ENCODE results near the gene COL3A1. TPM values are rescaled to one million over a fixed set of nuclear protein-coding genes. Genes with fewer than 3 reads are reported as not detected.

Gene COL3A1
- total RNA-seq, 1 donor from 2014 or later: 0.92 TPM

GRCh38 chr2:189015359-189015758 is 41.2 kb downstream of the COL3A1 start:
- DNase-seq (ENCODE audit: low read depth, low spot score): no peak

DNA sequence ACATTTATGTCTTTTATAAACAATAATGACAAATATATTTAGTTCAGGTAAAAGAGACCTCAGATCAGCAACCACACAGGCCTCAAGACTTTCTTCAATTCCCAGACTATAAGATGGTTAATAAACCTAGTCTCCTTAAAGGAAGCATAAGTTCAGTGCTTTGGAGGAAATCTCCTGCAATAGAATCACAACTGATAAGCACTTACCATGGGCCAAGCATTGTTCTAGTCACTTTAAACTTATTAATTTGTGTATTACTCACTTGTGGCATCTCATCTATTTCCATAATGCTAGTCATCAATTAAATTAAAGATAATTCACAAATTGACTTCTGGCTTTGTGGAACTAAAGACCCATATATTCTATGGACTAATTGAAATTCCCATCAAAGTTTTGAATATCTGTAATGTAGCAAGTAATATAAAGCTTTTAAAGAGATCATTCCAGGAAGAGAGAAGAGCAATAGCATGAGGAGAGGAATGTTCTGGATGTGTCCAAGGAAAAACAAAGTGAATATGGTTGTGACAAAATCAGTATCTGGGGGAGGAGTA is 42.2 kb downstream of the COL3A1 start:
- DNase-seq (ENCODE audit: low read depth, low spot score): no peak

GRCh38 chr2:189018631-189019030 is 44.5 kb downstream of the COL3A1 start:
- no peak for DNase-seq (ENCODE audit: low read depth, low spot score)

GRCh38 chr2:189020179-189020578 is 46.0 kb downstream of the COL3A1 start:
- DNase-seq (ENCODE audit: low read depth, low spot score): no peak

DNA sequence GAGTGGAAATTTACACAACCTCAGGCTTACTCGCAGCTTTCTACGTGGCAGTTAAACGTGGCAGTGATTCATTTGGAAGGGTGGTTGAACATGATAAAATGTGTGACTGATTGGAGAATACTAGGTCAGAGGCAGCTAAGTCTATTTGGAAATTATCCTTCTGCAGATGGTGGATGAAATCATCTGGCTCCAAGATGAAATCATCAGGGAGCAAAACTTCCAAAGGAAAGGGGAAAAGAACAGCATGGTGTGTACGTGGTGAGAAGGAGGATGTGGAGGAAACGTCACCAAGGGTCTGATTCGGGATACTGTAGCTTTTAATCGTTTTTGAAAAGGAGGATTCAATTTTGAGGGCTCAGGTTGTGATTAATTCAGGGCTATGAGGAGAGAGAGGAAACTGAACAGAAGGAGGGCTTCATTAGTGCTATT is 47.9 kb downstream of the COL3A1 start:
- DNase-seq (ENCODE audit: low read depth, low spot score): no peak

DNA sequence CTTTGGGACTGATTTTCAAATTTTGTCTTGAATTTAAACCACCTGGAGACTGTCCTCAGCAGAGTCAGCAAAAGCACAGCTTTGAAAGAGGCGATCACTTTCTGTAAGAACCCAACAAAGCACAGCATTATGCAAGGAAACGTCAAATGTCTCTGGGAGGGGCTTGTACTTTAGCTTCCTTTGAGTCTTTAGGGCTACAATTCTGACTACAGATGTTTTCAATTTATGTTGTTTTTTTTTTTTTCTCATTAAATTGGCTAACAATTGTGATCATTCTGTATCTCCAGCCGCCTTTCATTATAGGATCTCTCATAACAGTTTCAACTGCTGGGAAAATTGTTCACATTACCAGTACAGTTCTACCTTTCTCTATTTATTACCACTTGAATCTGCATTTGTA is 48.3 kb downstream of the COL3A1 start:
- DNase-seq (ENCODE audit: low read depth, low spot score): no peak

DNA sequence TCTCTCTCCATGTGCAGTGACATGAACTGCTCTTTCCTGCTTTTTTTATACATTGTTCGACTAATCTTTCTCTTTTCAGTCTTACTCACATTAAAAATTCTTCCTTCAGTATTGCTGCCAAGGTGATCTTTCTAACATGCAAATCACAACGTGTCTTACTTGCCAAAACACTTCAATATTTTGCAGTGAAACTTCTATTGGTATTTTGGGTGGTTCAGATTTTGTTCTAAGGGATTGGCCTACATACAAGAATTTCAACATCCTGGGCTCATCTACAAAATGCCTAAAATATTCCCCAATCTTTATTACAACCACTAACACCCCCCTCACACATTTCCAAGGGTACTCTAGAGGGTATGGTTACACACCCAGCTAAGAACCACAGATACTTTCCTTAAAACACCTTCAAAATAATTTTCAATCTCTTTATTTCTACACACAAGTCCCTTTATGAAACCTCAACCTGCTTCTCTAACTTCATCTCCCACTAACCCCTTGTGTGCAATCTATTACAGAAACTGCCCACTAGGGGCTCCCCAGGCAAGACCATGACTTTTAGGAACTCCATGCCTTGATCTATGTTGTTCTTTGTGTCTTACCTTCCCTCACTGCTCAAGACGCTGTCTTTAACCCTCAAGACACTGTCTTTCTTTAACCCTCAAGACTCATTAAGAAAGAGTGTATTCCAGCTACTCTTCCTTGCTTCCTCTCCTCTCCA is 50.9 kb downstream of the COL3A1 start:
- DNase-seq (ENCODE audit: low read depth, low spot score): no peak

- DNase-seq (ENCODE audit: low read depth, low spot score): no peak
Measured at GRCh38 chr2:189037518-189037917, 63.3 kb downstream of the COL3A1 start.

DNA sequence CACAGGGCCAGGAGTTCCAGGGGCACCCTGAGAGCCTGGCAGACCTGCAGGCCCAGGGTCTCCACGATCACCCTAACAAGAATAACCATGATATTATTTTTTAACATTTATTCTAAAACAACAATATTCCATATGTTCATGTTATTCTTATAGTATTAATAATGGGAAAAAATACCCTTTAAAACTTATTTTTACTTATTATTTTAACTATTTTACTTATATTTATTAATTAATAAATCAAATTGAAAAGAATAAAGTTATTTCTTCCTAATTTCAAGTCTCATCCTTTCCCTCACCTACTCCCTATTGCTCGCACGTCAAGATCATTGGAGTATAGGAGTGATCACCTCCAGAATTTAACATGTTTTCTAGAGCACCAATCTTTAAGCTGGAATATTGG is 71.7 kb downstream of the COL3A1 start:
- DNase-seq (ENCODE audit: low read depth, low spot score): no peak

DNA sequence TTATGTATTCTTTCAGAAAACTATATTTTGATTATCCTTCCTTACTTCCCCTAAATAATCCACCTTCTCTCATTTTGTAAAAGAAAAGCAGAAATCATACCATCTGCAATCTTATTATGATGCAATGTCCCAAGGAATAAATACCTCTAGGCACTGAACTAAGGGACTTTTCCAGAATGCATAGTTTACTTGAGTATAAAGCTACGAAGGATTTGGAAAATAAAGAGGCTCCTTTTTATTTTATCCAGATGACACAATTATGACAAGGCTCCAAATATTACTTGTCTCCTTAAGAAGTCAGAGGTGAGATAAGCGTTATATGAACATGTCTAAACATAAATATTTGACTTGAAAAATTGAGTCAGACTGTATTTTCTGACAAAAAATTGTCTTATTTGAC is 72.1 kb downstream of the COL3A1 start:
- no peak for DNase-seq (ENCODE audit: low read depth, low spot score)

- DNase-seq (ENCODE audit: low read depth, low spot score): no peak
Measured at GRCh38 chr2:189047171-189047888, 73.2 kb downstream of the COL3A1 start.

GRCh38 chr2:189048189-189048588 is 74.0 kb downstream of the COL3A1 start:
- no peak for DNase-seq (ENCODE audit: low read depth, low spot score)

- DNase-seq (ENCODE audit: low read depth, low spot score): no peak
Measured at GRCh38 chr2:189049709-189050164, 75.6 kb downstream of the COL3A1 start.

- DNase-seq (ENCODE audit: low read depth, low spot score): no peak
Measured at GRCh38 chr2:189050165-189050712, 76.1 kb downstream of the COL3A1 start.

- no peak for DNase-seq (ENCODE audit: low read depth, low spot score)
Measured at GRCh38 chr2:189056200-189057106, 82.3 kb downstream of the COL3A1 start.

- DNase-seq (ENCODE audit: low read depth, low spot score): no peak
Measured at GRCh38 chr2:189057316-189057715, 83.1 kb downstream of the COL3A1 start.

DNA sequence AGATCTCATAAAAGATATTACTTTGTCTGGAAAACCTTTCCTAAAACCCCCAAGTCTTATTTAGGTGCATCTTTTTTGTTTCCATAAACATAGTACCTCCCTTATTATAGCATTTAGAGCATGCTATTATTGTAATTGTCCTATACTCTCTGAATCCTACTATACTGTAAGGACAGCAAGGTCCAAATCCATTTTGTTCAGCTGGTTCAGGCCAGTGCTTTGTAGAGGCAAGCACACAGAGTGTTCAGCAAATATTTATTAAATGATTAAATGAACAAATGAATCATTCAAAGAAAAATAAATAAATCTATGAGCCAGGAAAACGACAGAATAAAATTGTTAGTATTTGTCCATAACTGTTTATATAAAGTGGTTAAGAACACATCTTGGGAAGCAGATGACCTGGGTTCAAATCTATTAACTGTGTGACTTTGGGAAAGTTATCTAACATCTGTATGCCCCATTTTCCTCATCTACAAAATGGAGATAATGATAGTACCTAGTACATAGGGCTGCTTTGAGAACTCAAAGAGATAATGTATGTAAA is 86.0 kb downstream of the COL3A1 start:
- DNase-seq (ENCODE audit: low read depth, low spot score): no peak

All from pulmonary artery endothelial cell (primary cell).